GM12865 (cell line): Measurements from ENCODE around the gene RIOK2.

ENCODE experiments used
- DNase-seq: peaks from one replicate; pipeline ENCODE4 v3.0.0; 2010; ENCODE audit warnings: low read depth
- H3K4me3 ChIP-seq: 2 replicates; pipeline ENCODE4 v1.5.1; 2011; ENCODE audit warnings: mild to moderate bottlenecking, low read depth, low read length, control low read depth
- CTCF ChIP-seq: IDR thresholded peaks from 2 replicates; pipeline ENCODE4 v1.5.1; 2011; ENCODE audit warnings: low read length, control low read depth, low read depth, inconsistent platforms; ENCODE audit not compliant: insufficient read depth; ENCODE audit errors: missing control alignments

Gene RIOK2

GRCh38 chr5:97131139-97131710 lies 51.8 kb downstream of the RIOK2 start:
- no peak for TF ChIP-seq CTCF
- DNase-seq: no peak
- H3K4me3 ChIP-seq: no peak overlapping the region

- TF ChIP-seq CTCF: no peak
- no peak overlapping the region for H3K4me3 ChIP-seq
- no peak for DNase-seq
Observed at GRCh38 chr5:97127727-97128126, 55.3 kb downstream of the RIOK2 start.

- TF ChIP-seq CTCF: no peak
- H3K4me3 ChIP-seq: no peak overlapping the region
- no peak for DNase-seq
Observed at GRCh38 chr5:97125125-97125683, 57.8 kb downstream of the RIOK2 start.

- no peak for DNase-seq
- TF ChIP-seq CTCF: no peak
- no peak overlapping the region for H3K4me3 ChIP-seq
Observed at GRCh38 chr5:97124335-97124734, 58.7 kb downstream of the RIOK2 start.

- no peak overlapping the region for H3K4me3 ChIP-seq
- no peak for DNase-seq
- TF ChIP-seq CTCF: no peak
Observed at GRCh38 chr5:97121848-97122247, 61.2 kb downstream of the RIOK2 start.

GRCh38 chr5:97120195-97120594 lies 62.9 kb downstream of the RIOK2 start:
- no peak overlapping the region for H3K4me3 ChIP-seq
- no peak for TF ChIP-seq CTCF
- no peak for DNase-seq

- no peak for TF ChIP-seq CTCF
- no peak for DNase-seq
- H3K4me3 ChIP-seq: no peak overlapping the region
Observed at GRCh38 chr5:97119007-97119390, 64.0 kb downstream of the RIOK2 start.
